ENCODE measurements around the gene SHC4. TPM values are rescaled to one million over a fixed set of nuclear protein-coding genes. Genes with fewer than 3 reads are reported as not detected.
"Not testable (repeated sequence)": the region's sequence is repeated elsewhere in the genome, so short reads cannot be mapped to it uniquely, and the experiment has no call there.

SHC4 gene
- total RNA-seq, 1 experiment from 2014 or later, result 1.8 TPM

- peak overlapping the region; percentile 74 for H3K27ac ChIP-seq
- H3K4me3 ChIP-seq, result peak overlapping the region; percentile 63
- H3K27me3 ChIP-seq, result no peaks in the 10 kb centered on the region
- H3K9me3 ChIP-seq (replicated peaks), result no peaks in the 10 kb centered on the region
- peak; percentile 38 to 59 for DNase-seq
- H3K4me1 ChIP-seq, result no peaks in the 10 kb centered on the region
- no peaks in the 10 kb centered on the region for H3K36me3 ChIP-seq
These were observed 12.8 kb upstream of the SHC4 start for GRCh38 chr15:48976444-48977088.

GRCh38 chr15:48975472-48976419 lies 12.0 kb upstream of the SHC4 start:
- Histone ChIP-seq H3K4me1 (no peaks in the 10 kb centered on the region), H3K9me3 (replicated peaks) (no peaks in the 10 kb centered on the region), H3K4me3 (peak overlapping the region; percentile 63), H3K27ac (peak overlapping the region; percentile 74), H3K27me3 (no peaks in the 10 kb centered on the region), H3K36me3 (no peaks in the 10 kb centered on the region)
- peak; percentile 89 for DNase-seq

- Histone ChIP-seq H3K9me3 (replicated peaks) (no peaks in the 10 kb centered on the region), H3K36me3 (no peaks in the 10 kb centered on the region), H3K27me3 (no peaks in the 10 kb centered on the region), H3K27ac (peak overlapping the region; percentile 74; the same call in 1 of the 2 replicates), H3K4me1 (no peaks in the 10 kb centered on the region), H3K4me3 (peak overlapping the region; percentile 63)
- peak; percentile 45 to 69 for DNase-seq
These were observed 11.2 kb upstream of the SHC4 start for GRCh38 chr15:48974882-48975281.

GRCh38 chr15:48972750-48973503 lies 9.2 kb upstream of the SHC4 start:
- H3K4me1 ChIP-seq, result no peaks in the 10 kb centered on the region

GRCh38 chr15:48970926-48971325 lies 7.2 kb upstream of the SHC4 start:
- H3K9me3 ChIP-seq (replicated peaks); DNase-seq; H3K36me3 ChIP-seq; H3K4me3 ChIP-seq; H3K27me3 ChIP-seq; H3K27ac ChIP-seq: not testable (repeated sequence)
- H3K4me1 ChIP-seq, result peaks cover 13% of the 10 kb centered on the region

More at GRCh38 chr15:48972750-48973503, 9.2 kb upstream of the SHC4 start:
- no peak for DNase-seq
- no peak overlapping the region for H3K27ac ChIP-seq
- H3K36me3 ChIP-seq, result no peaks in the 10 kb centered on the region
- H3K4me3 ChIP-seq, result no peak overlapping the region
- no peaks in the 10 kb centered on the region for H3K27me3 ChIP-seq
- H3K9me3 ChIP-seq (replicated peaks), result no peaks in the 10 kb centered on the region

GRCh38 chr15:48968066-48968465 lies 4.3 kb upstream of the SHC4 start:
- Histone ChIP-seq H3K36me3 (no peaks in the 10 kb centered on the region), H3K9me3 (replicated peaks) (no peaks in the 10 kb centered on the region), H3K27me3 (no peaks in the 10 kb centered on the region), H3K4me3 (no peak overlapping the region), H3K4me1 (peaks cover 19% of the 10 kb centered on the region), H3K27ac (no peak overlapping the region)
- DNase-seq, result no peak

- no peak overlapping the region for H3K4me3 ChIP-seq
- H3K9me3 ChIP-seq (replicated peaks), result no peaks in the 10 kb centered on the region
- no peak overlapping the region for H3K27ac ChIP-seq
These were observed 3.6 kb upstream of the SHC4 start for GRCh38 chr15:48967336-48967735.

GRCh38 chr15:48966595-48967301 lies 3.0 kb upstream of the SHC4 start:
- Histone ChIP-seq H3K4me1 (peaks cover 19% of the 10 kb centered on the region), H3K27me3 (no peaks in the 10 kb centered on the region), H3K4me3 (no peak overlapping the region), H3K27ac (no peak overlapping the region), H3K9me3 (replicated peaks) (no peaks in the 10 kb centered on the region), H3K36me3 (no peaks in the 10 kb centered on the region)
- peak; percentile 30 to 55 for DNase-seq

More at GRCh38 chr15:48967336-48967735, 3.6 kb upstream of the SHC4 start:
- DNase-seq, result no peak
- no peaks in the 10 kb centered on the region for H3K27me3 ChIP-seq
- no peaks in the 10 kb centered on the region for H3K36me3 ChIP-seq
- peaks cover 19% of the 10 kb centered on the region for H3K4me1 ChIP-seq

- DNase-seq, result peak; percentile 31 to 58
- H3K27me3 ChIP-seq, result no peaks in the 10 kb centered on the region
- H3K4me3 ChIP-seq, result no peak overlapping the region
- H3K4me1 ChIP-seq, result peaks cover 19% of the 10 kb centered on the region
- no peak overlapping the region for H3K27ac ChIP-seq
- no peaks in the 10 kb centered on the region for H3K9me3 ChIP-seq (replicated peaks)
- H3K36me3 ChIP-seq, result no peaks in the 10 kb centered on the region
These were observed 2.3 kb upstream of the SHC4 start for GRCh38 chr15:48965972-48966371.

- no peaks in the 10 kb centered on the region for H3K27me3 ChIP-seq
- H3K27ac ChIP-seq, result no peak overlapping the region
- no peaks in the 10 kb centered on the region for H3K9me3 ChIP-seq (replicated peaks)
- no peak for DNase-seq
- H3K36me3 ChIP-seq, result no peaks in the 10 kb centered on the region
- H3K4me3 ChIP-seq, result no peak overlapping the region
- peaks cover 19% of the 10 kb centered on the region for H3K4me1 ChIP-seq
These were observed 1.2 kb upstream of the SHC4 start for GRCh38 chr15:48964898-48965297.

GRCh38 chr15:48962662-48963523 lies 826 bp downstream of the SHC4 start:
- Histone ChIP-seq H3K36me3 (no peaks in the 10 kb centered on the region), H3K4me3 (peak overlapping the region; percentile 62), H3K27me3 (no peaks in the 10 kb centered on the region), H3K4me1 (peaks cover 19% of the 10 kb centered on the region), H3K27ac (no peak overlapping the region), H3K9me3 (replicated peaks) (no peaks in the 10 kb centered on the region)
- peak; percentile 37 to 60 for DNase-seq

GRCh38 chr15:48955967-48956366 lies 7.8 kb downstream of the SHC4 start:
- H3K36me3 ChIP-seq, result no peaks in the 10 kb centered on the region
- H3K4me3 ChIP-seq, result no peak overlapping the region
- H3K27me3 ChIP-seq, result no peaks in the 10 kb centered on the region
- no peak for DNase-seq
- no peak overlapping the region for H3K27ac ChIP-seq
- H3K9me3 ChIP-seq (replicated peaks), result no peaks in the 10 kb centered on the region
- no peaks in the 10 kb centered on the region for H3K4me1 ChIP-seq

GRCh38 chr15:48955370-48955769 lies 8.3 kb downstream of the SHC4 start:
- DNase-seq, result no peak

More at GRCh38 chr15:48955370-48955769, 8.3 kb downstream of the SHC4 start:
- Histone ChIP-seq H3K36me3 (no peaks in the 10 kb centered on the region), H3K27ac (no peak overlapping the region), H3K9me3 (replicated peaks) (no peaks in the 10 kb centered on the region), H3K4me3 (no peak overlapping the region), H3K4me1 (no peaks in the 10 kb centered on the region), H3K27me3 (no peaks in the 10 kb centered on the region)

All from SJCRH30 (cell line).